Measurements from ENCODE around the gene DENND4A.

DNA sequence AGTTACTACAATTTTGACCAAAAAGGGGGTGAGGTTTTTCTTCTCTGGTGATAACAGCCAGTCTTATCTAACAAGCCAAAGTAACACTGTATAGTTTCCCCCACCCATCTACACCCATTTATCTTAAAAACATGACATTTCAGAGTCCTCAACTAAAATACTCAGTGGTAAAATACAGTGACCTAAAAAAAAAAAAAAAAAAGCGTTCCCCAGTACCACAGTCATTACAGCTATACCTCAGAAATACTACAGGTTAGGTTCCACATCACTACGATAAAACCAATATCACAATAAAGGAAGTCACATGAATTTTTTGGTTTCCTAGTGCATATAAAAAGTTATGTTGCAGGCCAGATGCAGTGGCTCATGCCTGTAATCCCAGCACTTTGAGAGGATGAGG, 13.8 kb downstream of the DENND4A start:
- TF ChIP-seq CTCF (IDR thresholded peaks at IDR 0.05) (no peak), POLR2A (IDR thresholded peaks at IDR 0.05) (no peak)
